HG02798 (cell line): ENCODE results near the gene ARHGEF12.

ENCODE experiments used
- ATAC-seq: cut with Tn5 transposase; IDR thresholded peaks from one replicate; pipeline ENCODE4 v1.9.1; 2021; ENCODE audit warnings: mild to moderate bottlenecking; ENCODE audit not compliant: unreplicated experiment, poor library complexity

ARHGEF12 gene

GRCh38 chr11:120338107-120338933 is 2.1 kb downstream of the ARHGEF12 start:
- no peak for ATAC-seq

DNA sequence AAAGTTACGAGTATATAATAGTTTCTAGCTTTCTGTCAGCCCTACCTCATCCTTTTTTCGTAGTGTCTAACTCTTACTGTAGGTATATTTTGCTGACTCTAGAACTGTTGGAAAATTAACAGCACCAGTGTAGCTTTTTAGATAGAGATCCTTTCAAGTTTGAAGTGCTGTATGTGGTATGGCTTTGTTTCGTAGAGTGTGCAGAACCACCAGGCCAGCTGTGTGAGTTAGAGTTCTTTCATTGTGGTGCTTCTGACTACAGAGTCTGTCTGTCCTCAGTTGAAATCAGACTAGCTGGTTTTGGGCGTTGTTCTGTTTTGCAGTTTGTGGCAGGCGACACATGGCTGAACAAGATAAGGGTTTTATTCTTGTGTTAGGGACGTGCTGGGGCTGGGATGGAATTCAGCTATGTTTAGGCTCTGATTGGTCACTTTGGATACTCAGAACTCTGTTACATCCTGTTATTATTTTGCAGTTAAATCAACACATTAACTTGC is 3.2 kb downstream of the ARHGEF12 start:
- no peak for ATAC-seq

GRCh38 chr11:120340529-120340928 is 4.3 kb downstream of the ARHGEF12 start:
- no peak for ATAC-seq

DNA sequence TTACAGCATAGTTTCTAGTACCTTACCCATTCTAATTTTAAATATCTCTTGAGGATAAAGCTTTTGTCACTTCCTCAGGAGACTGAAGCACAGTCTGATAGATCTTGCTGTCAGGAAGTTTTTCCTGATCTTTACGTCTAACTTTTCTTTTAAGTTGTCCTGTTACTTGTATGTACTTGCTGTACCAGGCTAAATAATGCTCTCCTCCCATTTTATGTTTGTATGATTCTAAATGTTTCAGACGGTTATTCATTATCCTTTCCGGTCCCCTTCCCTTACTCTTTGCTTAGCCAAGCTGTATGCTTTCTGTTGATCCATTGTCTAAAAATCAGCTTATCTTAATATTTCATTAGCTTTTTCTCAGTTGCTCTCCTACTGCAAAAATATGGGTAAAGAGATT is 6.0 kb downstream of the ARHGEF12 start:
- no peak for ATAC-seq

- ATAC-seq: no peak
Observed at GRCh38 chr11:120342678-120343077, 6.5 kb downstream of the ARHGEF12 start.

- peak; percentile 53 for ATAC-seq
Observed at GRCh38 chr11:120343429-120343828, 7.2 kb downstream of the ARHGEF12 start.

- peak; percentile 92 for ATAC-seq
Observed at GRCh38 chr11:120344302-120345004, 8.2 kb downstream of the ARHGEF12 start.

- ATAC-seq: no peak
Observed at GRCh38 chr11:120346233-120346632, 10.0 kb downstream of the ARHGEF12 start.

- no peak for ATAC-seq
Observed at GRCh38 chr11:120350637-120351036, 14.4 kb downstream of the ARHGEF12 start.

- ATAC-seq: no peak
Observed at GRCh38 chr11:120352405-120352804, 16.2 kb downstream of the ARHGEF12 start.

- ATAC-seq: no peak
Observed at GRCh38 chr11:120354068-120354467, 17.9 kb downstream of the ARHGEF12 start.

- no peak for ATAC-seq
Observed at GRCh38 chr11:120354779-120355178, 18.6 kb downstream of the ARHGEF12 start.

GRCh38 chr11:120357620-120358019 is 21.4 kb downstream of the ARHGEF12 start:
- ATAC-seq: no peak

DNA sequence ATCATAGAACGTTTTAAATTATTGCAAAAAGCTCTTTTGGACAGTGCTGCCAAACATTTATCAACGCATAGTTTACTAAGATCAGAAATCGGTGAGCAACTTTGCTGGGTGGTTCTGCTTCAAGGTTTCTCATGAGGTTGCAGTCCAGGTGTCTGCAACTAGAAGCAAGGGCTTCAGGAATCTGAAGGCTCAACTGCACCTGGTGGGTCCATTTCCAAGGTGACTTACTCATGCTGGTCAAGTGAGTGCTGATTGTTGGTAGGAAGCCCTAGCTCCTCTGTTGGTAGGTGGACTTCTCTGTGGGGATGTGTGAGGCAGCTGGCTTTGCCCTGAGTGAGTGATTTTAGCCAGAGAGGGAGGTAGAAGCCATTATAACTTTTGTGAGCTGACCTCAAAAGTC is 22.5 kb downstream of the ARHGEF12 start:
- ATAC-seq: no peak

GRCh38 chr11:120363436-120363835 is 27.2 kb downstream of the ARHGEF12 start:
- ATAC-seq: no peak

- no peak for ATAC-seq
Observed at GRCh38 chr11:120365512-120365911, 29.3 kb downstream of the ARHGEF12 start.

DNA sequence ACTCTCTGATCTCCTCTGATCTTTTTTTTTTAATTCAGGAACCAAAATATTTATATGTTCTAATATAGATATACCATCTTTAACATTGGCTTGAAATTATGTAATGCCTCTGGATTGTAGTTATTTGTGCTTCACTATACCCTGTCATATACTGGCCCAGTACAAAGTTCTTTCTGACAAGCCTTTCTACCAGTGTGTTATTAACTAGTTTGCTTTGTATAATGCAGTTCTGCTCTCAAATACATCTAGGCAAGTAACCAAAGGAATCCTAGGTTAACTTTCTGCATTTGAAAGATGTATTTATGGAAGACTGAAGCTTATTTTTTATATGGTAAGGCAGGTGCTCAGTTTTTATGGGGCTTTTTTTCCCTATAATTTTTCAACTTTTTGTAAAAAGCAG is 36.1 kb downstream of the ARHGEF12 start:
- ATAC-seq: no peak

GRCh38 chr11:120375076-120375475 is 38.9 kb downstream of the ARHGEF12 start:
- no peak for ATAC-seq

- no peak for ATAC-seq
Observed at GRCh38 chr11:120376547-120377182, 40.5 kb downstream of the ARHGEF12 start.

DNA sequence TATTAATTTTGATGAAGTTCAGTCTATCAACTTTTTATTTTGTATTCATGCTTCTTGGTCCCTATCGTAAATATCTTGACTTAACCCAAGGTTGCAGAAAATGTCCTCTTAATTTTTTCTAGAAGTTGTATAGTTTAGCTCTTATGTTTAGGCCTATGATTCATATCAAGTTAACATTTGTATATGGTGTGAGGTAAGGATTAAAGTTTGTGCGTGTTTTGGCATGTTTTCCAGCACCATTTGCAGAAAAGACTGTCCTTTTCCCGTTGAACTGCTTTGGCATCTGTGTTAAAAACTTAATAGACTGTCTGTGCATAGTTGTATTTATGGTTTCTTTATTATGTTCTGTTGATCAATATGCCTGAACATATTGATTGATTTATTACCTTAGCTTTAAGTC is 42.3 kb downstream of the ARHGEF12 start:
- no peak for ATAC-seq

DNA sequence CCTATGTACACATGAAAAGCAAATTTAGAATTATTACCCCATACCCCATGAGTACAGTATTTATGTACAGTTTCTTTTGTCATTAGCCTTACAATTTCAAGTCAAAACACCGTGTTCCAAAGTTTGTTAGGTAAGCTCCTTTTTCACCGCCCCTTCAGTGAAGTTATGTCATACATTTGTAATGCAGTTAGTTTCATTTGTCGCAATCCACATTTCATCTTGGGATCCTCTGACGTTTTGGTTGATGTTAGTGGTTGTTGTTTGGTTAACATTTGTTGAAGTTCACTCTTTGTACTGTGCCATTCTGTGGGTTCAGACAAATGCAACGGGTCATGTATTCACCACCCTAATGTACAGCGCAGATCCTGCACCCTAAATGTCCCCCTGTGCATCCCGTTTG is 45.2 kb downstream of the ARHGEF12 start:
- ATAC-seq: no peak
